GM23248 (cell line): ENCODE data around the gene OBP2A.

Experiments used
- EZH2 ChIP-seq: fragments of 200-600 bp; sonication (generic); IDR thresholded peaks from 2 replicates; pipeline ENCODE4 v1.6.1; 2018; ENCODE audit warnings: antibody characterized with exemption, mild to moderate bottlenecking; ENCODE audit not compliant: insufficient read depth, poor library complexity, severe bottlenecking
- EZH2phosphoT487 ChIP-seq: fragments of 200-600 bp; sonication (generic); IDR thresholded peaks from 2 replicates; pipeline ENCODE4 v1.6.1; 2018; ENCODE audit warnings: antibody characterized with exemption, moderate library complexity, mild to moderate bottlenecking, low read depth; ENCODE audit not compliant: insufficient read depth

- TF ChIP-seq EZH2 (no peak), EZH2phosphoT487 (no peak)
These were observed 24.5 kb downstream of the OBP2A start for GRCh38 chr9:135570456-135570855.
